Fibroblast of lung (primary cell): ENCODE data around the gene UBQLN4. TPM values are rescaled to one million over a fixed set of nuclear protein-coding genes. Genes with fewer than 3 reads are reported as not detected.
A peak's percentile ranks its signal among the peaks of the same experiment; 100 is the strongest.

ENCODE experiments used
- DNase-seq, 2 donors: peaks; one replicate each; pipeline versions ENCODE4 v3.0.0 to v3.0.0-alpha.2; 2010; ENCODE audit warnings: low read depth in 2 of 2
- H2AFZ ChIP-seq: 2 replicates; pipeline ENCODE4 v1.5.1; 2012; ENCODE audit warnings: low read length, control low read depth, inconsistent platforms
- H3K27ac ChIP-seq: 2 replicates; pipeline ENCODE4 v1.5.1; 2011; ENCODE audit warnings: low read length, control low read depth; ENCODE audit not compliant: insufficient read depth
- H3K27me3 ChIP-seq: 2 replicates; pipeline ENCODE4 v1.5.1; 2011; ENCODE audit warnings: mild to moderate bottlenecking, low read length; ENCODE audit not compliant: control insufficient read depth, insufficient read depth
- H3K36me3 ChIP-seq: 2 replicates; pipeline ENCODE4 v1.5.1; 2011; ENCODE audit warnings: low read length; ENCODE audit not compliant: control insufficient read depth, insufficient read depth
- H3K4me1 ChIP-seq: 2 replicates; pipeline ENCODE4 v1.5.1; 2011; ENCODE audit warnings: low read length; ENCODE audit not compliant: control insufficient read depth, insufficient read depth; ENCODE audit errors: extremely low read depth
- H3K4me2 ChIP-seq: 2 replicates; pipeline ENCODE4 v1.5.1; 2011; ENCODE audit warnings: low read length, control low read depth; ENCODE audit not compliant: insufficient read depth; ENCODE audit errors: extremely low read depth
- H3K4me3 ChIP-seq, 4 experiments: fragments of 200-600 bp in 1 of 4; sonication (generic) in 1 of 4; replicated peaks in 1 of 4; 2 replicates each; pipeline ENCODE4 v1.5.1; 2011 to 2016; ENCODE audit warnings: low read length in 4 of 4, low read depth in 3 of 4, mild to moderate bottlenecking in 3 of 4, control low read depth in 2 of 4, inconsistent platforms in 1 of 4, mixed read lengths in 1 of 4; ENCODE audit not compliant: insufficient read depth in 1 of 4; ENCODE audit errors: control extremely low read depth in 1 of 4
- H3K79me2 ChIP-seq: 2 replicates; pipeline ENCODE4 v1.5.1; 2012; ENCODE audit warnings: mild to moderate bottlenecking, low read length, inconsistent platforms; ENCODE audit not compliant: control insufficient read depth, insufficient read depth
- H3K9ac ChIP-seq: 2 replicates; pipeline ENCODE4 v1.5.1; 2011; ENCODE audit warnings: mild to moderate bottlenecking, low read length, control low read depth; ENCODE audit not compliant: insufficient read depth
- H3K9me3 ChIP-seq: 2 replicates; pipeline ENCODE4 v1.5.1; 2012; ENCODE audit warnings: low read depth, low read length; ENCODE audit not compliant: control insufficient read depth, insufficient read depth
- H4K20me1 ChIP-seq: 2 replicates; pipeline ENCODE4 v1.5.1; 2011; ENCODE audit warnings: low read length; ENCODE audit not compliant: control insufficient read depth, insufficient read depth; ENCODE audit errors: extremely low read depth
- CTCF ChIP-seq, 2 donors: IDR thresholded peaks in 1 of 2; conservative IDR thresholded peaks in 1 of 2; 1 replicate in 1 of 2; 2 replicates in 1 of 2; pipeline ENCODE4 v1.5.1; 2011 to 2012; ENCODE audit warnings: low read length in 2 of 2, control low read depth in 1 of 2, inconsistent platforms in 1 of 2, low read depth in 1 of 2, mild to moderate bottlenecking in 1 of 2
- EZH2 ChIP-seq: IDR thresholded peaks from 2 replicates; pipeline ENCODE4 v1.5.1; 2012; ENCODE audit warnings: low read length, control low read depth, mild to moderate bottlenecking; ENCODE audit errors: missing control alignments
- polyA plus RNA-seq, 2 donors: library from polyadenylated mRNA; depleted of rRNA in 1 of 2; stranded (reverse) in 1 of 2; unstranded in 1 of 2; fragments of >200 nt; gene quantifications; 2 replicates each; pipeline ENCODE4 v1.2.1, GENCODE V29; 2011 to 2012; ENCODE audit warnings: missing spikeins in 1 of 2
- total RNA-seq: library from RNA; depleted of rRNA; stranded (reverse); fragments of >200 nt; gene quantifications from 2 replicates; pipeline ENCODE4 v1.2.1, GENCODE V29; 2014

Gene UBQLN4
- total and polyA plus RNA-seq, 2 donors (not counting 1 experiment from before 2014, with no cell fraction given), result 11.1 to 12.5 TPM

GRCh38 chr1:156078728-156079127 lies 25.1 kb upstream of the UBQLN4 start:
- no peak for DNase-seq
- no peaks in the 10 kb centered on the region for H4K20me1 ChIP-seq
- no peaks in the 10 kb centered on the region for H3K79me2 ChIP-seq
- H3K27me3 ChIP-seq, result no peaks in the 10 kb centered on the region
- no peaks in the 10 kb centered on the region for H3K9me3 ChIP-seq
- peaks cover 2% of the 10 kb centered on the region for H3K36me3 ChIP-seq
- H3K4me2 ChIP-seq, result no peak overlapping the region
- no peaks in the 10 kb centered on the region for H3K4me1 ChIP-seq
- no peak overlapping the region for H3K9ac ChIP-seq
- no peak overlapping the region for H3K27ac ChIP-seq
- TF ChIP-seq CTCF (conservative IDR thresholded peaks at IDR 0.05 in 1 of 2, IDR thresholded peaks at IDR 0.05 in 1 of 2; ENCODE audit: low read depth in 1 of 2, low read length in 2 of 2) (no peak), EZH2 (no peak)
- H2AFZ ChIP-seq, result no peak overlapping the region
- no peak overlapping the region for H3K4me3 ChIP-seq

DNA sequence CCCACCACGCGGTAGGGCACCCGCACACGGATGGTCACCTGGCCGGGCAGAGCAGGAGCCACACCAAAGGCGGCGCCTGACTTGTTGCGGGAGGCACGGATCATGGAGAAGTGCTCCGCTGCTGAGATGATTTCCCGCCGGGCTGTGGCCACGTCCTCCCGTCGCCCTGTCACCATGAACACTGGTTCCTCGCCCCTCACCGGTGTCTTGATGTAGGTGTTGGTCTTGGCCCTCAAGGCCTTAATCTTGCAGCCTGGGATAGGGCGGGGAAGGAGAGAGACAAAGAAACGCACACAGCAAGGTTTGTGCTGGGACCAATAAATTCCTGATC lies 23.8 kb upstream of the UBQLN4 start:
- DNase-seq, result no peak
- H3K36me3 ChIP-seq, result peaks cover 2% of the 10 kb centered on the region
- H3K9ac ChIP-seq, result no peak overlapping the region
- no peaks in the 10 kb centered on the region for H3K79me2 ChIP-seq
- no peaks in the 10 kb centered on the region for H3K27me3 ChIP-seq
- TF ChIP-seq EZH2, result no peak
- no peak for TF ChIP-seq CTCF (conservative IDR thresholded peaks at IDR 0.05 in 1 of 2, IDR thresholded peaks at IDR 0.05 in 1 of 2; ENCODE audit: low read depth in 1 of 2, low read length in 2 of 2)
- H3K4me3 ChIP-seq, result no peak overlapping the region
- H2AFZ ChIP-seq, result no peak overlapping the region
- H4K20me1 ChIP-seq, result no peaks in the 10 kb centered on the region
- no peaks in the 10 kb centered on the region for H3K4me1 ChIP-seq
- H3K27ac ChIP-seq, result no peak overlapping the region
- H3K9me3 ChIP-seq, result no peaks in the 10 kb centered on the region
- no peak overlapping the region for H3K4me2 ChIP-seq

DNA sequence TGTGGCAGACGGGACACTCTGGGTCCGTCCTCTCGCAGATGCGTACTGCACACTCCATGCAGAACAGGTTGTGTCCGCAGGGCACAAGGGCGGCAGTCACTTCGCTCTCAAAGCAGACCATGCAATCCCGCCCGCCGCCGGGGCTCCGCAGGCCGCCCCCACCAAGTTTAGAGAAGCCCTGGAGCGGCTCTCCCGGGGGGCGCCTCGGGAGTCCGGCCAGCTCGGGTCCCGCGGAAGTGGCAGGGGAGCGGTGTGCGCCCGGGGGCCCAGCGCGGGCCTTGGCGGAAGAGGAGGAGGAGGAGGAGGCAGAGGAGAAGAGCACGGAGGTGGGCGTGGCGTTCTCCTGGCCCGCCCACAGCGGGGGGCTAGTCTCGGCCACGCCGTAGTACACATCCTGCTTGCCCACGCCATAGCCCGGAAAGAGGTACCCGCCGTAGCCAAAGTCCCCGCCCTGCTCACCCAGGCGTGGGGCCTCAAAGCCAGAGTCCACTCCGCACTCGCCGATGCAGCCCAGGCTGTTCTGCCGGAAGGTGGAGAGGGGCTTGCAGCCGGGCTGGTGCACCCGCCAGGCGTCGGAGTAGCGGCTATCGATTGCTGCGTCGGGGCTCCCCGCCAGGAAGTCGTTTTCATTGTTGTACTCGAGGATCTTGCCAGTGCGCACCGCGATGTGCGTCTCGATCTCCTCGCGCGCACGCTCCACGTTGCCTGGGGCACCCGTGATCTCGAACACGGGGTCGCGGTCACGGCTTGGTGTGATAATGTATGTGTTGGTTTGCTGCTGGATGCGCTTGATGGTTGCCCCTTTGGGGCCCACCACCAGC lies 23.2 kb upstream of the UBQLN4 start:
- DNase-seq, result peak in 1 of 2 donors; percentile 28

More for the DNA sequence above, 23.2 kb upstream of the UBQLN4 start:
- Histone ChIP-seq H3K27me3 (no peaks in the 10 kb centered on the region), H3K9ac (no peak overlapping the region), H3K4me2 (peak overlapping the region; percentile 23), H3K36me3 (peaks cover 2% of the 10 kb centered on the region), H3K27ac (no peak overlapping the region), H4K20me1 (no peaks in the 10 kb centered on the region), H3K4me1 (no peaks in the 10 kb centered on the region), H3K79me2 (no peaks in the 10 kb centered on the region), H2AFZ (no peak overlapping the region), H3K9me3 (no peaks in the 10 kb centered on the region), H3K4me3 (peak overlapping the region in 1 of 4 experiments; percentile 33)
- TF ChIP-seq CTCF (conservative IDR thresholded peaks at IDR 0.05 in 1 of 2, IDR thresholded peaks at IDR 0.05 in 1 of 2; ENCODE audit: low read depth in 1 of 2, low read length in 2 of 2) (no peak), EZH2 (no peak)
